H1 (cell line): Measurements from ENCODE around the gene ANGEL2. TPM values are rescaled to one million over a fixed set of nuclear protein-coding genes. Genes with fewer than 3 reads are reported as not detected.

Experiments
- CTCF ChIA-PET: fragments of 300-600 bp; sonication (Branson Sonifier 250); formaldehyde crosslinking; loops from one replicate; lab custom pipeline; 2021; ENCODE audit not compliant: partially characterized antibody; lab: Charles Lee
- POLR2A ChIA-PET: fragments of 300-600 bp; sonication (Branson Sonifier 250); formaldehyde crosslinking; loops from one replicate; lab custom pipeline; 2021; ENCODE audit warnings: inconsistent platforms; ENCODE audit not compliant: partially characterized antibody; lab: Charles Lee
- DNase-seq, 2 experiments: peaks; one replicate each; pipeline versions ENCODE4 v3.0.0 to v3.0.0-alpha.2; 2010 to 2022; ENCODE audit warnings: low spot score in 2 of 2, low read depth in 1 of 2, mixed read lengths in 1 of 2
- FAIRE-seq: peaks from 2 replicates; lab custom pipeline; 2011; peaks lifted over from hg19 to GRCh38; lab: Jason Lieb, UNC
- H2AFZ ChIP-seq: 2 replicates; pipeline ENCODE4 v1.8.1; 2012; ENCODE audit warnings: low read length, inconsistent platforms
- H2AK5ac ChIP-seq: 2 replicates; pipeline ENCODE4 v1.6.1; 2013; ENCODE audit warnings: low read depth, low read length
- H2BK120ac ChIP-seq: replicated peaks from 2 replicates; pipeline ENCODE3; 2013; ENCODE audit warnings: low read depth, low read length, inconsistent platforms
- H2BK12ac ChIP-seq: 2 replicates; pipeline ENCODE4 v1.6.1; 2013; ENCODE audit warnings: low read depth, low read length
- H2BK15ac ChIP-seq: 2 replicates; pipeline ENCODE4 v1.6.1; 2013; ENCODE audit warnings: low read length
- H2BK20ac ChIP-seq: 2 replicates; pipeline ENCODE4 v1.6.1; 2013; ENCODE audit warnings: low read length
- H2BK5ac ChIP-seq: 2 replicates; pipeline ENCODE4 v1.6.1; 2013; ENCODE audit warnings: low read depth, low read length
- H3K14ac ChIP-seq: 2 replicates; pipeline ENCODE4 v1.6.1; 2013; ENCODE audit warnings: inconsistent platforms; ENCODE audit not compliant: insufficient read length
- H3K18ac ChIP-seq: 2 replicates; pipeline ENCODE4 v1.6.1; 2013; ENCODE audit warnings: low read length; ENCODE audit errors: extremely low read depth
- H3K23ac ChIP-seq: 2 replicates; pipeline ENCODE4 v1.6.1; 2013; ENCODE audit warnings: inconsistent platforms; ENCODE audit not compliant: insufficient read length
- H3K23me2 ChIP-seq: 2 replicates; pipeline ENCODE4 v1.6.1; 2013; ENCODE audit warnings: low read depth, low read length
- H3K27ac ChIP-seq: 2 replicates; pipeline ENCODE4 v1.6.1; 2011; ENCODE audit warnings: low read depth, low read length, inconsistent platforms
- H3K27me3 ChIP-seq, 4 experiments: replicated peaks in 1 of 4; 1 replicate in 1 of 4; 2 replicates in 3 of 4; pipeline versions ENCODE4 v1.6.1 to v1.8.1; 2011 to 2013; ENCODE audit warnings: low read length in 3 of 4, mild to moderate bottlenecking in 3 of 4, inconsistent platforms in 2 of 4, mixed read lengths in 2 of 4, moderate library complexity in 1 of 4; ENCODE audit not compliant: control insufficient read depth in 3 of 4, insufficient read depth in 3 of 4; ENCODE audit errors: extremely low read depth in 1 of 4
- H3K36me3 ChIP-seq, 4 experiments: 2 replicates each; pipeline versions ENCODE4 v1.6.1 to v1.8.1; 2011 to 2013; ENCODE audit warnings: mild to moderate bottlenecking in 4 of 4, low read length in 3 of 4, moderate library complexity in 2 of 4, control low read depth in 1 of 4, inconsistent platforms in 1 of 4; ENCODE audit not compliant: insufficient read depth in 4 of 4, control insufficient read depth in 2 of 4
- H3K4ac ChIP-seq: replicated peaks from 2 replicates; pipeline ENCODE3; 2013; ENCODE audit warnings: low read length, low read depth, mixed read lengths, inconsistent platforms; ENCODE audit not compliant: insufficient read length
- H3K4me1 ChIP-seq, 4 experiments: replicated peaks in 1 of 4; 1 replicate in 1 of 4; 2 replicates in 3 of 4; pipeline versions ENCODE4 v1.6.1 to v1.8.1; 2011 to 2013; ENCODE audit warnings: low read length in 3 of 4, inconsistent platforms in 2 of 4, mixed read lengths in 1 of 4; ENCODE audit not compliant: insufficient read depth in 4 of 4, control insufficient read depth in 3 of 4
- H3K4me2 ChIP-seq, 2 experiments: 2 replicates each; pipeline versions ENCODE4 v1.6.1 to v1.8.1; 2011 to 2013; ENCODE audit warnings: low read depth in 2 of 2, low read length in 2 of 2, control low read depth in 1 of 2, inconsistent platforms in 1 of 2, mild to moderate bottlenecking in 1 of 2; ENCODE audit not compliant: insufficient read depth in 1 of 2
- H3K4me3 ChIP-seq, 4 experiments: fragments of 200-600, 300-600 bp in 1 of 4; sonication (generic), shearing (Covaris generic), sonication (Bioruptor Twin) in 1 of 4; 2 replicates each; pipeline versions ENCODE4 v1.5.1 to v1.8.1; 2011 to 2016; ENCODE audit warnings: low read length in 4 of 4, low read depth in 3 of 4, control low read depth in 2 of 4, inconsistent platforms in 2 of 4, mild to moderate bottlenecking in 2 of 4, mixed read lengths in 1 of 4, moderate library complexity in 1 of 4; ENCODE audit not compliant: insufficient read depth in 2 of 4; ENCODE audit errors: extremely low read depth in 1 of 4
- H3K56ac ChIP-seq: replicated peaks from 2 replicates; pipeline ENCODE3; 2013; ENCODE audit warnings: low read depth, mild to moderate bottlenecking, mixed read lengths, low read length, inconsistent platforms; ENCODE audit not compliant: insufficient read length
- H3K79me1 ChIP-seq: 2 replicates; pipeline ENCODE4 v1.6.1; 2013; ENCODE audit warnings: low read depth, low read length, control low read depth
- H3K79me2 ChIP-seq, 2 experiments: 2 replicates each; pipeline versions ENCODE4 v1.6.1 to v1.8.1; 2012 to 2013; ENCODE audit warnings: low read length in 2 of 2, mild to moderate bottlenecking in 2 of 2, inconsistent platforms in 1 of 2; ENCODE audit not compliant: insufficient read depth in 2 of 2, control insufficient read depth in 1 of 2
- H3K9ac ChIP-seq, 4 experiments: replicated peaks in 1 of 4; 1 replicate in 1 of 4; 2 replicates in 3 of 4; pipeline versions ENCODE4 v1.6.1 to v1.8.1; 2011 to 2013; ENCODE audit warnings: low read depth in 3 of 4, low read length in 3 of 4, control low read depth in 2 of 4, mild to moderate bottlenecking in 2 of 4, moderate library complexity in 2 of 4, inconsistent platforms in 1 of 4; ENCODE audit errors: extremely low read depth in 1 of 4
- H3K9me3 ChIP-seq, 2 experiments: 2 replicates each; pipeline versions ENCODE4 v1.6.1 to v1.8.1; 2012 to 2013; ENCODE audit warnings: mild to moderate bottlenecking in 2 of 2, moderate library complexity in 2 of 2, control low read depth in 1 of 2, inconsistent platforms in 1 of 2, low read depth in 1 of 2, low read length in 1 of 2, mixed read lengths in 1 of 2; ENCODE audit not compliant: insufficient read depth in 2 of 2
- H4K20me1 ChIP-seq, 2 experiments: replicated peaks in 1 of 2; 2 replicates each; pipeline versions ENCODE3 to v1.8.1; 2011 to 2013; ENCODE audit warnings: inconsistent platforms in 2 of 2, low read length in 2 of 2, mild to moderate bottlenecking in 1 of 2; ENCODE audit not compliant: insufficient read depth in 2 of 2, control insufficient read depth in 1 of 2
- H4K5ac ChIP-seq: 2 replicates; pipeline ENCODE4 v1.6.1; 2013; ENCODE audit warnings: low read length, low read depth, mixed read lengths, inconsistent platforms; ENCODE audit not compliant: insufficient read length
- H4K8ac ChIP-seq: 2 replicates; pipeline ENCODE4 v1.8.0; 2013; ENCODE audit warnings: mild to moderate bottlenecking, moderate library complexity, low read length, inconsistent platforms; ENCODE audit not compliant: insufficient read depth; ENCODE audit errors: extremely low read depth
- H4K91ac ChIP-seq: replicated peaks from 2 replicates; pipeline ENCODE3; 2013; ENCODE audit warnings: low read length, mixed read lengths, inconsistent platforms; ENCODE audit not compliant: insufficient read length
- ASH2L ChIP-seq: fragments of 200-600, 300-600 bp; sonication (generic); IDR thresholded peaks from one replicate; pipeline ENCODE4 v1.7.1; 2017; ENCODE audit warnings: low read length
- TAF7 ChIP-seq: optimal IDR thresholded peaks from 2 replicates; pipeline ENCODE3; 2011; ENCODE audit warnings: low read depth, mild to moderate bottlenecking, inconsistent platforms, low read length, moderate library complexity, borderline replicate concordance
- YY1 ChIP-seq: IDR thresholded peaks from 2 replicates; pipeline ENCODE4 v1.6.1; 2011; ENCODE audit warnings: low read depth, mild to moderate bottlenecking, low read length
- WGBS, 2 experiments: shearing (Covaris generic) in 1 of 2; methylation state at CpG; one replicate each; pipeline versions ENCODE4 v1.1.6 to v1.1.7; 2013 to 2015; ENCODE audit warnings: low lambda C conversion rate in 2 of 2, mixed read lengths in 2 of 2, inconsistent platforms in 1 of 2, low coverage in 1 of 2, missing lambda C conversion rate in 1 of 2; ENCODE audit not compliant: insufficient replicate concordance in 2 of 2, insufficient coverage in 1 of 2, insufficient read length in 1 of 2; ENCODE audit errors: extremely low coverage in 1 of 2, missing lambda C conversion rate in 1 of 2; 5-methylcytosine and 5-hydroxymethylcytosine counted together
- polyA plus RNA-seq, 7 experiments: library from polyadenylated mRNA; depleted of rRNA in 3 of 7; stranded (reverse) in 5 of 7; unstranded in 2 of 7; fragments of >200 nt in 5 of 7; fragments of 200-250 nt in 2 of 7; gene quantifications; 1 replicate in 5 of 7; 2 replicates in 1 of 7; 4 replicates in 1 of 7; pipeline versions ENCODE4 v1.2.1 to v1.2.3, GENCODE V29; 2011 to 2013; ENCODE audit warnings: missing spikeins in 2 of 7, mixed read lengths in 2 of 7
- total RNA-seq: library from RNA; stranded (reverse); fragmentation: NEBNext Ultra II Directional; extraction: Animal tissue kit (Norgen Biotek cat#: 25700); gene quantifications from 2 replicates; pipeline ENCODE4 v1.2.1, GENCODE V29; 2021

The ANGEL2 gene
- total and polyA plus RNA-seq, 2 of the 8 experiments (the other 6 are each of a cell fraction or from before 2014, with no cell fraction given) = 18.1 to 39.9 TPM

- no peak overlapping the region for H3K18ac ChIP-seq
- no peak overlapping the region for H4K91ac ChIP-seq
- FAIRE-seq = no peak
- H2BK120ac ChIP-seq = no peak overlapping the region
- ChIA-PET CTCF (interaction anchor here (1.0 to 1.8 kb wide), 5 partner anchors 8 to 26 kb away, joined by 3 to 8 read pairs (median 4); no protein-coding TSS in a partner anchor), POLR2A (interaction anchor here (1.0 to 3.6 kb wide), 8 partner anchors 9 to 72 kb away, joined by 3 to 23 read pairs (median 4); no protein-coding TSS in a partner anchor)
- no peaks in the 10 kb centered on the region for H3K9me3 ChIP-seq
- no peak overlapping the region for H4K8ac ChIP-seq
- no peak overlapping the region for H3K14ac ChIP-seq
- H2BK5ac ChIP-seq = no peak overlapping the region
- DNase-seq = no peak
- no peaks in the 10 kb centered on the region for H3K79me2 ChIP-seq
- no peak overlapping the region for H3K4me3 ChIP-seq
- H2AK5ac ChIP-seq = no peak overlapping the region
- H2AFZ ChIP-seq = no peak overlapping the region
- H4K20me1 ChIP-seq = no peaks in the 10 kb centered on the region
- H3K9ac ChIP-seq = no peak overlapping the region
- peaks cover 0 to 3% (median 0%) of the 10 kb centered on the region in 4 experiments; a peak in 1 of 7 replicates for H3K27me3 ChIP-seq
- H2BK12ac ChIP-seq = no peak overlapping the region; the same call in 1 of the 2 replicates
- H3K79me1 ChIP-seq = no peaks in the 10 kb centered on the region
- 0 out of 2 replicates have a peak overlapping the region, but pooled peaks have one; percentile 40 for H2BK15ac ChIP-seq
- no peak overlapping the region for H2BK20ac ChIP-seq
- H3K23me2 ChIP-seq = no peaks in the 10 kb centered on the region
- peaks cover 0 to 2% (median 0%) of the 10 kb centered on the region in 4 experiments; a peak in 1 of 7 replicates for H3K4me1 ChIP-seq
- H3K23ac ChIP-seq = no peak overlapping the region
- H3K4ac ChIP-seq = no peak overlapping the region
- 92% methylated on average over 6 of the region's 6 CpGs; no CpG with 5 or more reads in 1 of the 2 experiments for WGBS, 2 experiments
- H3K27ac ChIP-seq = no peak overlapping the region
- no peak overlapping the region for H3K4me2 ChIP-seq
- H3K56ac ChIP-seq = no peak overlapping the region
- no peaks in the 10 kb centered on the region for H3K36me3 ChIP-seq
- no peak overlapping the region for H4K5ac ChIP-seq
- TF ChIP-seq YY1 (no peak), TAF7 (no peak), ASH2L (no peak)
Observed at GRCh38 chr1:212944229-212944901, 71.3 kb downstream of the ANGEL2 start.
